Stimulated activated CD4-positive, alpha-beta T cell treated with anti-CD3 and anti-CD28 coated beads, Interleukin-4, amount 100 ng/mL, for 48 hours (primary cell): ENCODE data around the gene RSAD2.

Experiments used
- DNase-seq, 2 donors: peaks; one replicate each; pipeline ENCODE4 v3.0.0-alpha.2; 2020; ENCODE audit warnings: low read depth in 2 of 2

RSAD2 gene

DNA sequence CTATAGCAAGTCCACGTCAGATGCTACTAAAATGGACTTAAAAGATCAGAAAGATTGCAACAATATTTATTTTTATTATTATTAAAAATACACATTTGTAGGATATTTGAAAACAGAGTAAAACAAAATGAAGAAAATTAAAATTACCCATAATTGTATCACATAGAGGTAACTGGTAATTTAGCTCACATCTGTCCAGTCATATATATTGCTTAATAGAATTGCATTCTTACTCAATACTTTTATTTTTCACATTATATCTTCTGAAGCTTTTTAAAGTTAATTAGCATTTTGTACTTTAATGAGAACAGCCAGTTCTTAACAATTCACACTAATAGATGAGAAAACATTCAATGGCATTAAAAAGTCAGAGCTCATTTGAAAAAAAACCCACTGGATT, 28.1 kb downstream of the RSAD2 start:
- DNase-seq, result no peak

DNA sequence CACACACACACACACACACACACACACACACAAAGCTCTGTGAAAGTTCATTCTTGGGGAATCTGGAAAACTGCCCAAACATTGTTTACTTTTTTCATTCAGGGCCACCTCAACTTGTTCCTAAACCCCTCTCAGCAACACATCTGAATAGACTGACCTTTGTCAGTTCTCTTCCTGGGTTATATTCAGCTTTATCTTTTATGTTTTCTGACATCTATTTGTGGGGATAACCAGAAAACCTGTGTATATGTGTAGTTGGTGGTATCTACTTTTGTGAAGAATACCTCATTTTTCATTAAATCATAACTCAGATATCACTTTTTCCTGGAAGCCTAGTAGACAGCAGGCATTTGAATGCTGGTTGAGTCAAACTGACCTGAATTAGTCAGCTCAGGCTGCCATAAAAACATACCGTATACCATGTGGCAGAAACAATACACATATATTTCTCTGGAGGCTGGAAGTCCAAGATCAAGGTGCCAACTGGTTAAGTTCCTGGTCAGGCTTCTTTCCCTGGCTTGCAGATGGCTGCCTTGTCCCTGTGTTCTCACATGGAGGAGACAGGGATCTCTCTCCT, 28.7 kb downstream of the RSAD2 start:
- DNase-seq, result no peak

DNA sequence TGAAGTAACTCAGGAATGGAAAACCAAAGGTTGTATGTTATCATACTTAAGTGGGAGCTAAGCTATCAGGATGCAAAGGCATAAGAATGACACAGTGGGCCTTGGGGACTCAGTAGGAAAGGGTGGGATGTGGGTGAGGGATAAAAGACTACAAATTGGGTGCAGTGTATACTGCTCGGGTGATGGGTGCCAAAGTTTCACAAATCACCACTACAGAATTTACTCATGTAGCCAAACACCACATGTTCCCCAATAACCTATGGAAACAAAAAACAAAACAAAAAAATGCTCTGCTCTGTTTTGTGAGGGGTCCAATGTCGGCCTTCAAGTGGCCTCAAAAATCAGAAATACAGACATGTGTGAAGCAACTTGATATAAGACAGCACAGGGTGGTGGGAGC, 30.7 kb downstream of the RSAD2 start:
- no peak for DNase-seq

DNA sequence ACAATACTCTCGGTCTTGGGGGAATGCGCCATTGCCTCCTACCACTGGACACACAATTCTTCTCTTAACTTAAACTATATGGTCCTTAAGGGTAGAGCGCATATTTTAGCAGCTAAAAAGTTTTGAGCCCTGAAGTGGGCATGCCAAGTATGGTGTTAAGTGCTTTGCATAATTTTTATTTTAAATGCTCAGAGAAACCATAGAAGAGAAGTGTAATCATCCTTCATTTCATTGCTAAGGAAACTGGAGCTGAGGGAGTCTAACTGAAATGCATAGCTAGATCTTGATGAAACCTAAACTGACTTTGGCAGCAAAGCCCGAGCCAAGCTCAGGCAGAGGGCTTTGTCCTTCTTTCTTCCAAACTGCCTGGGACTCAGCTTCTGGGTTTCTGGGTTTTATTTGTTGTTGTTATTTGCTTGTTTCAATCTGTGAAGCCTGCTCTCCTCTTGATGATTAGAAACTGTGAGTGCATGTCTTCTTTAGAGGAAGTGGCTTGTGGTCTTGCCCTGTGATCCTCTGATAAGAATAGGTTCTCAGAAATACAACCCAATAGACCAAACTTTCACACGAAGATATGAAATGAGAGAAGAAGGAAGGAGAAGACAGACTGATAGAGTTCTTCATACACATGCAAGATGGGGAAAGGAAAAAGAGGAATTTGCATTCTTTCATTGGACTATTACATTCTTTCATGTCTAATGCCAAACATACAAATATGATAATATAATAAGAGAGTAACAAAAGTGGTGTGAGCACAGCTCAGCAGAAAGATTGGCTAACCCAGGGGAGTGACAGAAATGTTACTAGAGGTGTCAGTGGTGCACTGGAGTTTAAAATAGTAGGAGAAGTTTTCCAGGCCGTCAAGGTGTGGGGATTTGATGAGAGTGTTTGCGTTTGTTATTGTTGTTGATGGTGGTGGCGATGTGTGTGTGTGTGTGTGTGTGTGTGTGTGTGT, 32.1 kb downstream of the RSAD2 start:
- DNase-seq, result no peak

DNA sequence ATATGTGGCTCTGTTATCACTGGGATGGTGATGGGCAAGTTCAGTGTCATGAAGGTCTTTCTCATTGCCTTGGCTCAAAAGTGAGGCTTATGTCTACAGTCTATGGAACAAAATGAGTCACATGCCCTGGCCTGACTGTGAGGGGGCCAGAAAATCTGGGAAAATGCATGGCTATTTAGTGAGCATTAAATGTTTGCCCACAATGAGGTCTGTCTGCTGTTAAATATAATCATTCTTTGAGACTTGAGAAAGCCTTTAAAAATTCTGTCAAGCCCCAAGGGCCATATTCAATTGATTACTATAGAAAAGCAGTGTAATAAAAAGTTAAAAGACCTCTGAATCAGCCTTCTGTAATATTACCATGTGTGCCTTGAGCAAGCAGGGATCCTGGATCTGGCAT, 34.1 kb downstream of the RSAD2 start:
- DNase-seq, result no peak

DNA sequence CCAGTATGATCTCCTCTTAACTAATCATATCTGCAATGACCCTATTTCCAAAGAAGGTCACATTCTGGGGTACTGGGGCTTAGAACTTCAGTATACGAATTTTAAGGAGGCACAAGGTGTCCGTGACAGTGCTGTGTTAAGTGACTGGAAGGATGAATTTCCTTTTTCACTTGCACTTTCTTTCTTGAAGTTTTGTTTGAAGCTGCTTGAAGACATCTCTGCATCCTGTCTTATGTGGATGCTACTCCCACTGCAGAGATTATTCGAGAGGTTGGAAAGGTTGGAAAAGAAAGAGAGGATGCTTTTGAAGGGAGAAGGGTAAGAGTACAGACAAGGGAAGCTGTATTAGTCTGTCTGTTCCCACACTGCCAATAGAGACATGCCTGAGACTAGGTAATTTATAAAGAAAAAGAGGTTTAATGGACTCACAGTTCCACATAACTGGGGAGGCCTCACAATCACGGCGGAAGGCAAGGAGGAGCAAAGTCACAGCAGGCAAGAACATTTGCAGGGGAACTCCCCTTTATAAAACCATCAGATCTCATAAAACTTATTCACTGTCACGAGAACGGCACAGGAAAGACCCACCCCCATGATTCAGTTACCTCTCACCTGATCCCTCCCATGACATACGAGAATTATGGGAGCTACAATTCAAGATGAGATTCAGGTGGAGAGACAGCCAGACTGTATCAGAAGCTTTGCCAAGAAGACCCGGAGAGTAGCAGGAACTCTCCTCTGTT, 36.0 kb downstream of the RSAD2 start:
- DNase-seq, result peak in 1 of 2 donors; percentile 48

DNA sequence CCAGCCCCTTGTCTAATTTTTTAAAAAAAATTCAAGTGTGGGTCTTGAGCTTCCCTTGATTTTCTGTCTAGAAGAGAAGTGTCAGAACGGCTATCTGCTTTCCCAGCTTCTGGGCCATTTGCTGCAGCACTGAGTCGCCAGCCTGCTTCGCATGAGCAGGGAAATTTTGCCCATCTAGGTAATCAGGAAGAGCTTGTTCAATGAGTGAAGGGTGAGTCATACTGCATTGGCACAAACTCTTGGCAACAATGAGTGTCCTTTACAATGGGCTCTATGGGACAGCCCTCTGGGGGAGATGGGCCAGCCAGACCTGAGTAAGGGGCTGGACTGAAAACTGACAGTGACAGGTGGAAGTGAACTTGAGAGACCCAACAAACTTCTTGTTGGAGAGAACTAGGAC, 37.3 kb downstream of the RSAD2 start:
- no peak for DNase-seq

DNA sequence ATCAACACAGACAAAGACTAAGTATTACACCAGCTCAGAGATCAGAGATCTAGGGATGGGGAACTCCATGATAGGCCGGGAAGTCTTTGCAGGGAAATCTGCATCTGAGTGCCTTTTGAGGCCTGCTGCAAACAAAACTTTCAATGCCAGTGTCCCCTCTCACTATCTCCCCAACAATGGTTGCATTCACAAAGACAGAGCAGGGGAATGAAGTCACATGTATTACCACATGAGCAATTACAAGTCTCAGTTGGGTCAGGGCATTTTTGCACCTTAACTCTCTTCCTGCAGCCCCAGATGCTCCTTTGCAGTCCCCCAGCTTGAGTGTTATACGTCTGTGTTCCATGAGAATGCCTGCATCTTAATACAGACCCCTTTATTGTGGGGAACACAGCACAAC, 37.8 kb downstream of the RSAD2 start:
- no peak for DNase-seq

DNA sequence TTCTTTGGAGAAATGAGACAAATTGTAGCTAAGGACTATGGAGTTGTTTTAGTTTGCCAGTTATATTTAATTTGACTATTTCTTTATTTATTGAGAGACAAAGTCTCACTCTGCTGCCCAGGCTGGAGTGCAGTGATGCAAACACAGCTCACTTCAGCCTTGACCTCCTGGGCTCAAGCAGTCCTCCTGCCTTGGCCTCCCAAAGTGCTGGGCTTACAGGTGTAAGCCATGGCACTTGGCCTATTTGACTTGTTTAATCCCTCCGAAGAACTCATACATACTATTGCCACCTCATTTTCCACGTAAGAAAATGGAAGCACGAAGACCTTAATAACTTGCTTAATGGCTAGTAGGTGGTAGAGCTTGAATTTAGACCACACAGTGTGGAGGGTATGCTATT, 38.6 kb downstream of the RSAD2 start:
- no peak for DNase-seq

DNA sequence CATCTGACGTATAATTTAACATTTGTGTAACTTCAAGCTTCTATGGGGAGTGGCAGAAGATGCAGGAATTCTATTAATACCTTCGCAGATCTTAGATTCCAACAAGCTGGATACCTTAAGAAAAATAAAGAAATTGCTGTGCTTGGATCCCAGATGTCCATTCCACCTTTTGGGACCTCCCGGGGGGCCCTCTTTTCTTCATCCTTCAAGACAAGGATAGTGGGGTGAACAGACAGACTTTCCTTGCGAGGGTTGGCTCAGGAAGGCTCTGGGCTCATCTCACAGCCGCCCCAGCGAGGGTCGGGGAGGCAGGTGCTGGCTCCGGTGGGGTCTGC, 39.1 kb downstream of the RSAD2 start:
- no peak for DNase-seq

DNA sequence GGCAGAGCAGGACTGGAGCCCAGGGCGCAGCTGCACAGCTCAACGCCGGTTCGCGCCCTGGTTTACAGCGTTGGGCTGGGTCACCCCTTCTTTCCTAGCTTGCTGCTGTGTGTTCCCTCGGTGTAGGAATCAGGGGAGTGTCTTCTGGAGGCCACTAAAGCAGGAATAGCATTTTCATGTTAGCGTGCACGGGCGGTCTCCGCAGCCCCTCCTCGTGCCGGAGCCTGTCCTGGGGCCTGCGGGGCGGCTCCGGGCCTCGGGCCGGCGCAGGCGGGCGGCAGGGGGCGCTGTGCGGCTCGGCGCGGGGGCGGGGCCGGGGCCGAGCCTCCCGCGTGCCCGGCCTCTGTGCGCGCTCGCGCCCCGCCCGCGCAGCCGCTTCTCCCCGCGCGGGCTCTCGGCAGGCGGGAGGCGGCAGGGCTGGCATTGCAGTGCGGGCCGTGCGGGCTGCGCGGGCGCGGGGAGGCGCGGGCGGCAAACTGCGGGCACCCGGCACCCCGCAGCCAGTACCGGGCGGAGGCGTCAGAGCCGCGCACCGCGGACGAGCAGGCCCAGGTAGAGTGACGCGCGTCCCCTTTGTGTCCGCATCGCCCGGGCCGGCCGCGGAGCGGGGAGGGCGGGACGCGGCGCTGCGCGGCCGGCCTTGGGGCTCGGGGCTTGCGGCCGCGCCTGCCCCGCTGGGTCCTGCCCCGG, 39.6 kb downstream of the RSAD2 start, which contains the start of gene RNF144A:
Gene RNF144A (plus strand): TSS at position 342 of the 690 bp plus-strand sequence. CDS start 79,515 bp downstream, outside the sequence.
- DNase-seq, result peak; percentile 64 to 75

DNA sequence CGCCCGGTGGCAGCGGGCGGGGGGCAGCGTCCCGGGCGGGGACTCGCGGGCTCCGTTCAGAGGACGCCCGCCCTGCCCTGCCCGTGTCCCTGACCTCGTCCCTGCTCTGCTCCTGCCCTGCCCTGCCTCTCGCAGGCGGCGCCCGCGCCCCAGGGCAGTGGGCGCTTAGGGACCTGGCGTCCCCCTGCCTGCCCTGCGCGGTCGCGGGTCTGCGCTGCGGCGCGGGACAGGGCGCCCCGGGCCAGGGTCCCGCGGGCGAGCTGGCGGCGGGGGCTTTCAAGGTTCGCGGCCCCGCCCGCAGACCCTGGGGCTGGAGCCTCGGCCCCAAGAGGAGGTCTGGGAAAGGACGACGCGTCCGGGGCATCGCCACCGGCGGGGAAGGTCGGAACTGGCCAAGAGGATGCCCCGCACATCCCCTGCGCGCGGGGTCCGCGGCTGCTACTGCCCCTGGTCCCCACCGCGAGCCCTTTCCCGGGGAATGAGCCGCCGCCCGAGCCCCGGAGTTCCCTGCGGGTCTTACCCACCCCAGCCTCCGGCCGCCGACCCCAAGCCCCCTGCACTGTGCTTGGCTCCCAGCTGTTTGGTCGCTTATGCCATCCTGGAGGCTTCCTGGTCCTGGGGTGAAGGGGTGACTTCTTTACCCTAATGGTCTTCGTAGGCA, 40.3 kb downstream of the RSAD2 start:
- no peak for DNase-seq

DNA sequence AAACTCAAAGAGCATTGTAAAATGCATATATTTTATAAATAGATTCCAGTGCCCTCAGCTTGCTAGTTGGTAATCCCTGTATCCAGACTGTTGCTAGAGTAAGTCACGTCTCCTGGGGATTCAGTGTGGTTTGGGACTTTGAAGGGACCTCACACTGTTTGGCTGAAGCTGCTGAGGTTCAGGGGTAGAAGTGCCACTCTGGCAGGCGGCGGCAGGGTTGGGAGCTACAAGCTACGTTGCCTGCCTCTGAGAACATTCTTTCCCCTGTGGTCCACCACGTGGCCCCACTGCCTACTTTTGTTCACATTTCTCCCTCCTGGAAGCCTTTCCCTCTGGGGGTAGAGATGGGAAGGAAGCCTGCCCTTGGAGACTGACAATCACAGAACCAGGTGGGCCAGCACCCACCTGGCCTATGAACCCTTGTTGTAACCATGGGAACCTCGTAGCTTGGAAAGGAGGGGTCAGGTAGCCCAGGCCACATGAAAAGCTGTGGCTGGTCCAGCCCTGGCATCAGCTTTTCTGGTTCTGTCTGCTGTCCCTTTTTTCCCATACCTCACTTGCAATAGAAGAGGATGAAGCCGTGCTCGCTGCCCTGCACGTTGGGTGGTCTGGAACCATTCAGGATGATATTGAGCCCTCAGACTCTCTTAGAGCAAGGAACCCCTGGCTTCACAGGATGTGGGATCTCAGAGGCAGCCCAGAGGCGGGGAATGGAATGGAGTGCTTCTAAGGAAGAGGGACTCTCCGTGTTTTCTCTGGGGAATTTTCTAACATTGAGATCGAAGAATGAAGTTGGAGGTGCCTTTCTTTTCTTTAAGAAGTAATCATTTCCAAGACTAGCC, 42.5 kb downstream of the RSAD2 start:
- DNase-seq, result no peak

DNA sequence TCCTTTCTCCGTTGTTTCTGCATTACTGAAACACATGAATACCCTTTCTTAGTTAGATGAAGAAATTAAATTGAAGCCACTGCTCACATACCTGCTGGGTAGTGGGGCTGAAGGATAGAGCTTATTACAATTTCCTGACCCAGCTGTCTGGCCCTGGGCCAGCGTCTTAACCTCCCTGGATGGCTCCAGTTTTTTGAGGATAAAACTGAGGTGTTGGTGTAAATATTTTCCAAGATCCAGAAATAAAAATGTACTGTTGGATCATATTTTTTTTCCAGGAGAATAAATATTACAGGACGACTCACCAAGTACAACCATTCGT, 43.1 kb downstream of the RSAD2 start:
- DNase-seq, result no peak

DNA sequence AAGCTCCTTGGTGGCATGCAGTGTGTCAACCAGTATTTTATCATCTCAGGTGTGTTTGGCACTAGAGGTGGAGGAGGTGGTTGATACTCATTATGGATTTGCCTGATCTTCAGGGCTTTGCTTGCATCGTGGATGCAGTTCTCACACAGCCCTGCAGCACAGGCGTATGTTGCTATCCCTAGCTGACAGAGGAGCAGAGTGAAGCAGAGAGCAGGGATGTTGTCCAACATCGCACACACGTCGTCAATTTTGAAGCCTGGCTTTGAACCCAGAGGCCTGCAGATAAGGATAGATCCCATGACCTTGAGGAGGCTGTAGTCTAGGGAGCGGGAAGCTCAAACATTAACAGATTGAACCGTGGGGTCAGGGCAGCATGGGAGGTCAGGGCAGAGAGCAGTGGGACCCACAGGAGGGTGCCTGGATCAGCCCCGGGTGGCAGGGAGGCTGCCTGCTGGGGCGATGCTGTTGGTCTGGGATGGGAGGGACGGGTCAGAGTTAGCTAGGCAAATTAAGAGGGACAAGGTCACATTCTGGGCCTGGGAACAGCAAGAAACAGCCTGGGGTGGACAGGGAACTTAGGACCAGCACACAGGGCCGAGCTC, 43.8 kb downstream of the RSAD2 start:
- no peak for DNase-seq

DNA sequence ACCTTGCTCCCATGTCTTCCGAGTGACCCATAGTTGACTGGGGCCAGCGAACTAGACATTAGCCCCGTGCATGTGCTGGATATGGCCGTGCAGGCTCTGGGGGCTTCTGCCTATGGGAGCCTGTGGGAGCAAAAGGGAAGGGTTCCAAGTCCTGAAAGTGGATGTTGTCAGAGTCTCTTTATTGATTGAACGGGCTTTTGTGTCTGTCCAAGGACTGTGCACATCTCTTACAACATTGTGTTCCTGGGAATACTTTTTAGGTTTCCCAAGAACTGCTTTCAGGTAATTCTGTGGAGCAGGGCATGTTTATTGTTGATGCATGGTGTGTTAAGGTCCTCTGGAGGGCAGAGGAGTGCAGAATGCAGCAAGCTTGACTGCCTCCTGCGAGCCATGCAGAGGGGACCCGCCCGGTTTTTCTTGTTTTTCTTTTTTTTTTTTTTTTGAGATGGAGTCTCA, 44.7 kb downstream of the RSAD2 start:
- no peak for DNase-seq

DNA sequence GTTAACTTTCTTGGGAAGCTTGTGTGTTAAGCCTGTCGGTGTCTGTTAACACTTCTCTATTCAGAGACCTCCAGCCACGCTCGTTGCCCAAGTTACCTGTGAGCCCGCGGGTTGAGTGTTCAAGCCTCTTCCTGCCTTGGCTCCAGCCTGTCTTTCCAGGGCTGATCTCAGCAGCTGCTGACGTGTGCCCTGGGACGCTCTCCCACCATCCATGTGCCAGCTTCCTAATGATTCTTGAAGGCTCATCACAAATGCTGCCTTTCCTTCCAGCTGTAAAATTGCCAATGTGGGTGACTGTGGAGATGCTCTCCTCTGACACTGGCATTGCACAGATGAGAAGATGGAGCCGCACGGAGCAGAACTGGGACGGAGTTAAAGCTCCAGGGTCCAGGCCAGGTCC, 45.7 kb downstream of the RSAD2 start:
- DNase-seq, result no peak

DNA sequence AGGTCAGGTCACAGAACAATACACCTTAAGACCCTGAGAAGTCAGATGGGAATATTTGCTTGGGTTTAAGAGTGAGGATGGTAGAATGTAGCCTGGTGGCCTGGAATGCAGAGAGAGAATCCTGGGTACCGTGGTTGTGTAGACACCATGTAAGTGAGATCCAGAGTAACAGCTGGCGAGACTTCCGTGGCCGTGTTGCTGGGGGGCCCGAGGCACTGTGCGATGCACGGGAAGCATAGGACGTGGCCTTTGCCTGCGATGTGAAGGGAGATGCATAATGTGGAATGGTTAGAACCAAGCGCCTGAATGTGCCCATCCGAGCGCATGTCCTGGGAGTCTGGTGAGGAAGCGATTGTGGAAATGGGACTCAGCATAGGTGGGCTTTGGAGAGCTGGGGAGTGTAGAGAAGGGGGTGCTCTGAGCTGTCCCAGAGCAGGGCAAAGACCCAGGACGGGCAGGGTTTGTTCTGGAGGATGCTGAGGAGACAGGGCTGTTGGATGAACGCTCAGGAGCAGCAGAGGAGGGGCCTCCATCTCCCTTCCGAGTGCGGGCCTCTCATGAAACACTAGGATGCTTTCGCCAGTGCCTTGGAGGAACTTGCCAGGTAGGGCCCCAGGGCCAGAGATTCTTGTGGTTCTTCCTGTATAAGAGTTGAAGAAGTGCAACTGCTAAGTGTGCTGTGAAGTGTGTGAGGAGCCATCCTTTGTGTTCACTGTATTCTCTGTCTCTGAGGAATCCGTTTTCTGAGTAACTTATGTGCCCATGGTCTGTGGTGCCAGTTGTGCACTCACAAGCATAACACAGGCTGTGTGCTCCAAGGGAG, 46.7 kb downstream of the RSAD2 start:
- no peak for DNase-seq

DNA sequence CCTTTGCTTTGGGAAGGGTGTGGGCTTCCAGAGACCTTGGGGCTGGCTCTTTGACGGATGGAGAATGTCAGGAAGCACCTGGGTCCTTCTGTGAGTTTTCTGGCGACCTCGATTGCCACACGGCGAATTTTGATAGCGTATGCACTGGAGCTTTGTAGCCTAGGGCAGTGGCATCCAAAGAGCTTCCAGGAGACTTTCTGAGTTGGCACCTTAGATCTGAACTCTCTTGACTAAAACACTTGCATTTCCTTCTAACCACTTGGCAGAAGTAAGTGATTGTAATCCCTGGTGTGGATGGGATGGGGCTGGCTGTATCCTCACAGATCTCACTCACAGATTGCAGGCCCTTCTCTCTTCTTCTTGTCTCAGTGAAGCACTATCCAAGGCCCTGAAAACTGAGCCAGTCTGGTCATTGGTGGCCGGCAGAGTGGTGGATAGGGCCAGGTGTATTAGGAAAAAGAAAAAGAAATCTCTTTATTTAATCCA, 47.4 kb downstream of the RSAD2 start:
- DNase-seq, result no peak
